Astrocyte (in vitro differentiated cells and primary cell): Measurements from ENCODE around the gene TSNAXIP1. TPM values are rescaled to one million over a fixed set of nuclear protein-coding genes. Genes with fewer than 3 reads are reported as not detected.
A peak's percentile ranks its signal among the peaks of the same experiment; 100 is the strongest.

Experiments
- DNase-seq: peaks from one replicate; pipeline ENCODE4 v3.0.0-alpha.2; 2010; ENCODE audit warnings: low read depth
- FAIRE-seq: peaks from 2 replicates; lab custom pipeline; 2011; peaks lifted over from hg19 to GRCh38; lab: Jason Lieb, UNC
- H2AFZ ChIP-seq: 2 replicates; pipeline ENCODE4 v1.6.0; 2012; ENCODE audit warnings: low read depth, low read length, inconsistent platforms
- H3K27ac ChIP-seq: 2 replicates; pipeline ENCODE4 v1.5.1; 2011; ENCODE audit warnings: low read depth, low read length, inconsistent platforms
- H3K27me3 ChIP-seq: 2 replicates; pipeline ENCODE4 v1.6.0; 2011; ENCODE audit warnings: low read length, inconsistent platforms; ENCODE audit not compliant: insufficient read depth
- H3K36me3 ChIP-seq: 2 replicates; pipeline ENCODE4 v1.5.1; 2011; ENCODE audit warnings: low read length, inconsistent platforms; ENCODE audit not compliant: insufficient read depth
- H3K4me1 ChIP-seq: 2 replicates; pipeline ENCODE4 v1.5.1; 2011; ENCODE audit warnings: low read length, inconsistent platforms; ENCODE audit not compliant: insufficient read depth
- H3K4me2 ChIP-seq: 2 replicates; pipeline ENCODE4 v1.6.0; 2012; ENCODE audit warnings: low read length, inconsistent platforms
- H3K4me3 ChIP-seq: 2 replicates; pipeline ENCODE4 v1.5.1; 2011; ENCODE audit warnings: low read depth, mild to moderate bottlenecking, low read length, inconsistent platforms; ENCODE audit not compliant: insufficient read depth
- H3K79me2 ChIP-seq: 2 replicates; pipeline ENCODE4 v1.6.0; 2012; ENCODE audit warnings: mild to moderate bottlenecking, low read length, inconsistent platforms; ENCODE audit not compliant: insufficient read depth
- H3K9ac ChIP-seq: 2 replicates; pipeline ENCODE4 v1.6.0; 2012; ENCODE audit warnings: mild to moderate bottlenecking, low read length, inconsistent platforms
- H3K9me3 ChIP-seq: 2 replicates; pipeline ENCODE4 v1.5.1; 2012; ENCODE audit warnings: low read depth, mild to moderate bottlenecking, low read length, inconsistent platforms; ENCODE audit not compliant: insufficient read depth
- H4K20me1 ChIP-seq: 2 replicates; pipeline ENCODE4 v1.6.0; 2012; ENCODE audit warnings: low read length, inconsistent platforms; ENCODE audit not compliant: insufficient read depth
- H3K27ac Mint-ChIP-seq: one replicate; pipeline ENCODE4 v1.8.0; 2021; ENCODE audit warnings: mild to moderate bottlenecking, mixed read lengths; ENCODE audit not compliant: unreplicated experiment
- H3K27me3 Mint-ChIP-seq: one replicate; pipeline ENCODE4 v1.8.0; 2021; ENCODE audit warnings: low read depth, mixed read lengths; ENCODE audit not compliant: unreplicated experiment
- H3K36me3 Mint-ChIP-seq: one replicate; pipeline ENCODE4 v1.8.0; 2021; ENCODE audit warnings: low read depth, mixed read lengths; ENCODE audit not compliant: unreplicated experiment
- H3K4me1 Mint-ChIP-seq: one replicate; pipeline ENCODE4 v1.8.0; 2021; ENCODE audit warnings: low read depth, mixed read lengths; ENCODE audit not compliant: unreplicated experiment
- H3K4me3 Mint-ChIP-seq: one replicate; pipeline ENCODE4 v1.8.0; 2021; ENCODE audit warnings: mild to moderate bottlenecking, moderate library complexity, mixed read lengths; ENCODE audit not compliant: unreplicated experiment
- H3K9me3 Mint-ChIP-seq: one replicate; pipeline ENCODE4 v1.8.0; 2021; ENCODE audit warnings: mild to moderate bottlenecking, mixed read lengths; ENCODE audit not compliant: unreplicated experiment
- CTCF ChIP-seq: IDR thresholded peaks from 2 replicates; pipeline ENCODE4 v1.5.1; 2011; ENCODE audit warnings: low read depth, mild to moderate bottlenecking, inconsistent platforms, low read length, moderate library complexity; ENCODE audit not compliant: insufficient read depth
- EZH2 ChIP-seq: IDR thresholded peaks from 2 replicates; pipeline ENCODE4 v1.6.1; 2012; ENCODE audit warnings: mild to moderate bottlenecking, low read length, inconsistent platforms; ENCODE audit not compliant: insufficient read depth
- total RNA-seq: library from RNA; stranded (reverse); gene quantifications from 2 replicates; pipeline ENCODE4 v1.2.1, GENCODE V29; 2021

Gene TSNAXIP1
- total RNA-seq, 1 donor from 2014 or later, result 1.5 TPM

- H3K79me2 ChIP-seq, result peaks cover 12% of the 10 kb centered on the region
- no peak for DNase-seq
- no peak overlapping the region for H3K4me2 ChIP-seq
- H2AFZ ChIP-seq, result no peak overlapping the region
- FAIRE-seq, result no peak
- H3K27me3 Mint-ChIP-seq, result no peaks in the 10 kb centered on the region
- TF ChIP-seq EZH2 (no peak), CTCF (no peak)
- H4K20me1 ChIP-seq, result peaks cover 43% of the 10 kb centered on the region
- no peaks in the 10 kb centered on the region for H3K9me3 Mint-ChIP-seq
- no peaks in the 10 kb centered on the region for H3K36me3 ChIP-seq
- H3K4me1 Mint-ChIP-seq, result peaks cover 1% of the 10 kb centered on the region
- peak overlapping the region; percentile 42 for H3K27ac Mint-ChIP-seq
- H3K4me1 ChIP-seq, result no peaks in the 10 kb centered on the region
- no peak overlapping the region for H3K4me3 ChIP-seq
- H3K9ac ChIP-seq, result no peak overlapping the region
- no peaks in the 10 kb centered on the region for H3K9me3 ChIP-seq
- no peak overlapping the region for H3K27ac ChIP-seq
- peaks cover 12% of the 10 kb centered on the region for H3K36me3 Mint-ChIP-seq
- H3K4me3 Mint-ChIP-seq, result no peak overlapping the region
- H3K27me3 ChIP-seq, result no peaks in the 10 kb centered on the region
These were observed 46.3 kb upstream of the TSNAXIP1 start for GRCh38 chr16:67760206-67760955.

GRCh38 chr16:67760956-67761230, 45.8 kb upstream of the TSNAXIP1 start:
- no peaks in the 10 kb centered on the region for H3K27me3 ChIP-seq
- no peak overlapping the region for H3K9ac ChIP-seq
- no peak overlapping the region for H3K4me3 ChIP-seq
- Mint-ChIP-seq H3K36me3 (peaks cover 9% of the 10 kb centered on the region), H3K27me3 (no peaks in the 10 kb centered on the region), H3K9me3 (no peaks in the 10 kb centered on the region), H3K4me1 (peaks cover 1% of the 10 kb centered on the region), H3K4me3 (no peak overlapping the region), H3K27ac (peak overlapping the region; percentile 42)
- H3K36me3 ChIP-seq, result no peaks in the 10 kb centered on the region
- DNase-seq, result no peak
- H3K4me2 ChIP-seq, result no peak overlapping the region
- FAIRE-seq, result no peak
- peaks cover 8% of the 10 kb centered on the region for H3K79me2 ChIP-seq
- no peak overlapping the region for H2AFZ ChIP-seq
- no peak overlapping the region for H3K27ac ChIP-seq
- TF ChIP-seq CTCF (no peak), EZH2 (no peak)
- H4K20me1 ChIP-seq, result peaks cover 41% of the 10 kb centered on the region
- H3K9me3 ChIP-seq, result no peaks in the 10 kb centered on the region
- no peaks in the 10 kb centered on the region for H3K4me1 ChIP-seq

- Mint-ChIP-seq H3K27ac (no peak overlapping the region), H3K4me3 (no peak overlapping the region), H3K9me3 (no peaks in the 10 kb centered on the region), H3K36me3 (peaks cover 12% of the 10 kb centered on the region), H3K4me1 (peaks cover 7% of the 10 kb centered on the region), H3K27me3 (no peaks in the 10 kb centered on the region)
- no peak overlapping the region for H3K4me3 ChIP-seq
- no peak overlapping the region for H3K9ac ChIP-seq
- TF ChIP-seq CTCF, result no peak
- no peak for TF ChIP-seq EZH2
- no peaks in the 10 kb centered on the region for H3K4me1 ChIP-seq
- DNase-seq, result no peak
- H3K9me3 ChIP-seq, result no peaks in the 10 kb centered on the region
- H3K27me3 ChIP-seq, result no peaks in the 10 kb centered on the region
- no peak overlapping the region for H3K4me2 ChIP-seq
- H3K27ac ChIP-seq, result no peak overlapping the region
- H4K20me1 ChIP-seq, result peaks cover 40% of the 10 kb centered on the region
- no peaks in the 10 kb centered on the region for H3K36me3 ChIP-seq
- peaks cover 6% of the 10 kb centered on the region for H3K79me2 ChIP-seq
- H2AFZ ChIP-seq, result no peak overlapping the region
- FAIRE-seq, result no peak
These were observed 44.8 kb upstream of the TSNAXIP1 start for GRCh38 chr16:67761924-67762323.
